Activated CD4-positive, alpha-beta T cell treated with anti-CD3 and anti-CD28 coated beads for 48 hours (primary cell): ENCODE measurements around the gene NPAS2.
A peak's percentile ranks its signal among the peaks of the same experiment; 100 is the strongest.

Source experiments
- DNase-seq: peaks from one replicate; pipeline ENCODE4 v3.0.0-alpha.2; 2020

Gene NPAS2

GRCh38 chr2:100997509-100998234, 177.7 kb downstream of the NPAS2 start:
- DNase-seq = no peak

DNA sequence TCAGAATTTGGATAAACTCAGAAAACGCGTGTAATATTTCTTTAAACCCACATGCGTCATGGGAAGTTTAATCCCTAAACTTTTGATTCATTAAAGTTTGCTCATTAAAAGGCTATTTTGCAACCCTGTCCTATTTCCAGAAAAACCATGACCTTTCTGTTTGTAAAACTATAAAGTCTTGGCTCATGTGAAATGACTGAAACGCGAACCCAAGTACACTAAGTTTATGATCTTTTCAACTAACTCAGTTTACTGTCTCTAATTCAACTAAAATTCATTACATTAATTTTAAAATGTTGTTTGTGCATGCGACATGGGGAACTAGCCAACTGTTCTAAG, 178.3 kb downstream of the NPAS2 start:
- DNase-seq = no peak

DNA sequence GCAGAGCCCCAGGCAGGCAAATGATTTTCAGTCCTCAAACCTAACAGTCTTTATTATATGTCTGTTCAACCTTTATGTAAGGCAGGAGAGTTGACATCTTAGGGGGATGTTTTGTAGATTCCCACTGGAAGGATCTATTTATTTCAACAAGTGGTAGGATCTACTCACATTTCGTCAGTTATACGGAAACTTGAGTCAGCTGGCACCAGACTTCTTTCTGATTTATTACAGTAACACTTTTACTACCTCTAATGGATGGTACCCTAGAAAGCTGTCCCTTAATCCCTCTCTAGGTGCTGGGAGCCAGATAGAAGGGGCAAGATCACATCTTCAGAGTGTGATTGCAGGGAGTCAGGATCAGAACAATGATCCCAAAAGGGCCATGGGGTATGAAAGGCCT, 180.1 kb downstream of the NPAS2 start:
- DNase-seq = no peak

- peak; percentile 98 for DNase-seq
Observed at GRCh38 chr2:101001691-101002561, 182.0 kb downstream of the NPAS2 start, which contains the start of gene RPL31. Gene RPL31 (plus strand): TSS chr2:101002289. CDS start chr2:101002702, 413 bp downstream.

GRCh38 chr2:101002562-101003277, 182.8 kb downstream of the NPAS2 start:
- peak; percentile 48 for DNase-seq

DNA sequence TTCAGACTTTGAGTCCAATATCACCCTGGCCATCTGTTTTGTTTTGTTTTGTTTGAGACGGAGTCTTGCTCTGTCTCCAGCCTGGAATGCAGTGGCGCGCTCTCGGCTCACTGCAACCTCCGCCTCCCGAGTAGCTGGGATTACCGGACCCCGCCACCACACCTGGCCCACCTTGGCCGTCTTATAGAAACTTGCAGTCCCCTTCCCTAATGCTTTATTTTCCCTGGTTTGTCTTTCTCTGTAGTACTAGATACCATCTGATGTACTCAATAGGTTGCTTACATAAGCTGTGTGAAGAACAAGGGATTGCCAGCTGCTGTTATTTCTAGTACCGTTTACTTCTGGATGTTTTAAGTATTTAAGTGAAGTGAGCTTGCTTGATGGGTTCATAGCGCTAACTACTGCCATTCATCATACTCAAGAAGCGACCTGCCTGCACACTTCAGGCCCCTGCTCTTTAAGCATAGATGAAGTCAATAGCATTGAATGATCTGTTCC, 183.4 kb downstream of the NPAS2 start:
- no peak for DNase-seq

- no peak for DNase-seq
Observed at GRCh38 chr2:101004620-101005325, 184.8 kb downstream of the NPAS2 start.

GRCh38 chr2:101006065-101006715, 186.3 kb downstream of the NPAS2 start:
- DNase-seq = no peak

- no peak for DNase-seq
Observed at GRCh38 chr2:101007415-101008345, 187.7 kb downstream of the NPAS2 start.

DNA sequence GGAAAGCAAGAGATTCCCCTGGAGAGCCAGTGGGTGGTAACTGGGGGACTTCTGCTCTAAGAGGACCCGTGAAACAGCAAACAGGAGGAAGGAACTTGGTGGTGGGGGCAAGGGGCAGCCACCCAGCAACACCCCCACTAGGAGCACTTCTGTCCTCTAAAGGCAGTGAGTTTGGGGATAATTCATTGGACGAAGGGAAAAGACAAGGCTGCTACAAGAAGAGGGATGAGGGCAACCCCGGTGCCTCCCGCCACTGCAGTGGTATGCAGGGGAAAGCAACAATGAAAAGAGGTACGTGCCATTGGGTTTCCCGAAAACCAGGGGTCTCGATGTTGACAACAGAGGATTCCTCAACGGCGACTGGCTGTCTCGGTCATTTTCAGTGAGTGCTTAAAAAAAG, 191.2 kb downstream of the NPAS2 start:
- DNase-seq = no peak

- no peak for DNase-seq
Observed at GRCh38 chr2:101012054-101012705, 192.2 kb downstream of the NPAS2 start.

- DNase-seq = peak; percentile 48
Observed at GRCh38 chr2:101012706-101013181, 192.8 kb downstream of the NPAS2 start.

DNA sequence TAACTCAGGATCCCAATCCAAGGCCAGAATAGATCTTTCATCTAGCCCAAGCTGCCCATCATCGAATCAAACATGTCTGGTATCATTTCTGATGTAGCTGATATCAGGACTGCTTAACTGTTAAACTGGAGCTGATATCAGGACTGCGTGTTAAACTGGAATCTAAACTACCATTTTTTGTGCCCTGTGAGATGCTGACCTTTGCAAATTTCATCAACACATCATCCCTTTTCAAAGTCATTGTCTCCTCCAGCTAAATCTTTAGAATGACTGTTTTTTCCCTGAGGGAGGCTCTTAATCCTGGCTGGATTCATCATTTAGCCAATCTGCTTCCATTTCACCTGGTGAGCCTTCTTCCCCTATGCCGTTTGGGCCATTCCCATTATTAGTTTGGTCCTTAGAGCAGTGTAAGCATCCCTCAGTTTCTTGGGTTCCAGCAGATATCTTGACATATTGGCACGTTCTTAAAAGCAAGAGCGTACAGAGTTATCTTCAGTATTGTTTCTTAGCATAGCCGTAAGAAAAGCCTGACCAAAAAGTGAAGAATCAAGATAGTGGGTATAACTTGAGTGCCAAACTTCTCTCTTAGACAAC, 194.4 kb downstream of the NPAS2 start:
- no peak for DNase-seq

- no peak for DNase-seq
Observed at GRCh38 chr2:101017371-101017770, 197.4 kb downstream of the NPAS2 start.

DNA sequence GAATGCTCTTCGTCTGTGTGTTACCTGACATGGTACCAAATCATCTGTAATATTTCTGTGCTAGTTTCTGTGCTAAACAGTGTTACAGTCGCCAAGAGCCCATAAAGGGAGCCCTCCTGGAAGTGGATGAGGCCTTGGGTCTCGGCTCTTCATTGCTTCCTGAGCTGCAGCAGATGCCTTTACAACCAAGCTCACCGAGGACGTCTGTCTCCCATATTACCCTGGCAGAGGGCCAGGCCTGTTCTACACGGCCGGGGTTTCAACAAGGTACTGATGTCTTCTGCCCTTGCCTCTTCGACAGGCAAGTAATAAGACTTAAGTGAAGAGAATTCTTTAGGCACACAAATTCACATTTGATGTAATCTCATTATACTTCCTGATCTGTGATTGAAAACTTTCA, 199.0 kb downstream of the NPAS2 start:
- DNase-seq = no peak

DNA sequence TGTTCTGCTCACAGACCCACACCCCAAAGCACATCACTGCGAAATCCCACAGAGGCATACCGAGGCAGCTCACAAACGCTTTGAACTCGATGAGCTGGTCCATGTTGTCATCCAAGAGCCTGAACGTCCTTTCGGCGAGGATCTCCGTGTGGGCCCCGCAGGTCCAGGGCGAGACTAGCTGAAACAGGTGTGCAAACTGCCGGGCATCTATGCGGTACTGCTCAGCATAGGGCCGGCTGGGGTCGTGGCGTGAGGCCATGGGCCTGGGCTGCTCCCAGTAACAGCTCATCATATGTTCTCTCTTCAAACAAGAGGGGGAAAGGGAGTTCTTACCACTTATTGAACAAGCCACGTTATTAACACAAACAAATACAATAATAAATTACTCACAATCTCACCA, 202.3 kb downstream of the NPAS2 start:
- DNase-seq = no peak

DNA sequence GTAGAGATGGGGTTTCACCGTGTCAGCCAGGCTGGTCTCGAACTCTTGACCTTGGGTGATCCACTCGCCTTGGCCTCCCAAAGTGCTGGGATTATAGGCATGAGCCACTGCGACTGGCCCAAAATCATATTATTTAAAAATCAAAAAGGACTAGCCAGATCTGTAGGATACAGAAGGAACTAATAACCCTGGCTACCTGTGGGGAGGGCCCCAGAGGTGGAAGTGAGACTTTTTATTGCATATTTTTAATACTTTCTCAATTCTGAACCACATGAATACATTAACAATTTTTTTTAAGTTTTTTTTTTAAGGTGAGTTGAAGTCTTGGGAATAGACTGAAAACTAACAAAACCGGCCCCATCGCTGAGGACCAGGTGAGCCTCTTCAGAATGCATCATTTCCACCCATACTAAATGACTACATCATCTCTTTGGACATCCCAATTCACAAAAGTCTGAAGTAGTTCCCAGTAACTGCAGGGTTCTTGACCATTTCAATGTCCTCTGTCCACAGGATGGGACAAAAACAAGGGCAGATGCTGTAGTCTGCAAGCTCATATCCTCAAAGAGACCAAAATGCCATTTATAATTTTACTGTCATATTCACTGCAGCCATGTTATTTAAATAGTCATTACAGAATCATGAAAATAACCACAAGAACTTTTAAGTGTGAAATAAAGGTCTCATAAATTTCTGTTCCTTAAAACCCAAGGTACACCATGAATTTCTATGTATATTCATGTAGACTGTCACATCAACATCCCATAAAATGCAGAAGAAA, 203.6 kb downstream of the NPAS2 start:
- no peak for DNase-seq

GRCh38 chr2:101025561-101025960, 205.6 kb downstream of the NPAS2 start:
- no peak for DNase-seq

GRCh38 chr2:101026253-101026701, 206.3 kb downstream of the NPAS2 start:
- no peak for DNase-seq
